AG10803 (cell line): ENCODE results near the gene TP53TG3C.
"Not testable (repeated sequence)": the region's sequence is repeated elsewhere in the genome, so short reads cannot be mapped to it uniquely, and the experiment has no call there.

Experiments used
- DNase-seq: peaks from one replicate; pipeline ENCODE4 v3.0.0; 2010; ENCODE audit warnings: low read depth
- H3K4me3 ChIP-seq: 2 replicates; pipeline ENCODE4 v1.5.1; 2011; ENCODE audit warnings: mild to moderate bottlenecking, low read length, control low read depth

Gene TP53TG3C

DNA sequence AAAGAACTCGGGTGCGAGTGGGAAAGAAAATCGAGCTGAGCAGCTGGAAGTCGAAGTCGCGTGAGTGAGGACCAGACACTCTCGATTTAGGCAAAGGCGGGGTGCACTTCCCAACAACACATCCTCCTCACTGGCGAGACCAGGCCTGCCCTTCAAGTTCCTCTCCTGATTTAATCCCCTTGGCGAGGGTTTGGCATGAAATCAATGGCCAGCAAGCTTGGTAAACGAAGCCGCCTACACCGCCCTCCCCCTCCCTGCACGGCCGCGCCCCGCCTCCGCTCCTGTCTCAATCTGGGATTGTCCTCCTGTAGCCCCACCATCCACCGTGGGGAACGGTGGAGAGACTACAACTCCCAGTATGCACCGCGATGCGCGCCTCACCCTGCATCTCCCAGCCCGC is at the start of gene TP53TG3C:
TSS of gene TP53TG3C (plus strand) at position 301 of the 400 bp plus-strand sequence. CDS start at position 369, 68 bp downstream.
- DNase-seq, H3K4me3 ChIP-seq: not testable (repeated sequence)
